Measurements from ENCODE around the gene SMYD3.

GRCh38 chr1:245791410-245792312 is 715.4 kb downstream of the SMYD3 start:
- TF ChIP-seq CTCF (IDR thresholded peaks at IDR 0.05) (no peak), REST (IDR thresholded peaks at IDR 0.05; ENCODE audit: insufficient read depth in 1 of 2, low read depth in 2 of 2, low read length in 1 of 2) (no peak), POLR2AphosphoS5 (IDR thresholded peaks at IDR 0.05; ENCODE audit: low read depth, low read length) (no peak)

All from Panc1 (cell line).